HepG2 (cell line): ENCODE data around the gene MKRN2OS. TPM values are rescaled to one million over a fixed set of nuclear protein-coding genes. Genes with fewer than 3 reads are reported as not detected.

Experiments used
- ATAC-seq: fragments of 200-7000 bp; cut with Tn5 transposase; 3 replicates; pipeline ENCODE4 v1.9.1; 2020; ENCODE audit warnings: mild to moderate bottlenecking, moderate library complexity
- Bru-seq: library from RNA; stranded (reverse); fragments of 400-500 nt; gene quantifications from one replicate; lab custom pipeline; 2021; lab: Mats Ljungman, UMichigan
- BruChase-seq, 2 experiments: library from RNA; stranded (reverse); fragments of 400-500 nt; gene quantifications; one replicate each; lab custom pipeline; 2021; lab: Mats Ljungman, UMichigan
- BruUV-seq: library from RNA; stranded (reverse); fragments of 400-500 nt; replicated peaks from 2 replicates; lab custom pipeline; 2021; lab: Mats Ljungman, UMichigan
- CTCF ChIA-PET: fragments of 300-600 bp; formaldehyde crosslinking; extraction: SDS; loops from one replicate; lab custom pipeline; 2021; ENCODE audit warnings: low total read pairs, inconsistent platforms, low intra/inter-chr PET ratio; lab: Yijun Ruan, JAX
- POLR2A ChIA-PET: fragments of 350-600 bp; sonication (Branson Sonifier 250); formaldehyde crosslinking; loops from one replicate; lab custom pipeline; 2020; ENCODE audit warnings: antibody characterized with exemption, inconsistent platforms; lab: Yijun Ruan, JAX
- DNase-seq: peaks from one replicate; pipeline ENCODE4 v3.0.0-alpha.2; 2015; ENCODE audit warnings: low spot score
- FAIRE-seq: peaks from 3 replicates; lab custom pipeline; 2011; peaks lifted over from hg19 to GRCh38; lab: Jason Lieb, UNC
- H2AFZ ChIP-seq: one replicate; pipeline ENCODE4 v1.6.1; 2011; ENCODE audit warnings: low read length, inconsistent platforms
- H3K27ac ChIP-seq: fragments of 300-600 bp; 3 replicates; pipeline ENCODE4 v1.8.0; 2011; ENCODE audit warnings: mixed run types, mild to moderate bottlenecking, mixed read lengths, low read length, inconsistent platforms; ENCODE audit not compliant: insufficient read depth; ENCODE audit errors: extremely low read length
- H3K27me3 ChIP-seq, 2 experiments: fragments of 200-600 bp in 1 of 2; 2 replicates in 1 of 2; 3 replicates in 1 of 2; pipeline versions ENCODE4 v1.6.0 to v1.8.0; 2011; ENCODE audit warnings: low read length in 2 of 2, mild to moderate bottlenecking in 2 of 2, moderate library complexity in 2 of 2, inconsistent platforms in 1 of 2; ENCODE audit not compliant: insufficient read depth in 2 of 2, control insufficient read depth in 1 of 2
- H3K36me3 ChIP-seq, 2 experiments: fragments of 200-600 bp in 1 of 2; replicated peaks in 1 of 2; 2 replicates in 1 of 2; 3 replicates in 1 of 2; pipeline versions ENCODE4 v1.5.1 to v1.8.0; 2011; ENCODE audit warnings: low read length in 2 of 2, inconsistent platforms in 1 of 2; ENCODE audit not compliant: insufficient read depth in 2 of 2, control insufficient read depth in 1 of 2
- H3K4me1 ChIP-seq: 2 replicates; pipeline ENCODE4 v1.5.1; 2012; ENCODE audit warnings: low read length, inconsistent platforms; ENCODE audit not compliant: insufficient read depth
- H3K4me2 ChIP-seq: 2 replicates; pipeline ENCODE4 v1.6.0; 2011; ENCODE audit warnings: low read depth, low read length, inconsistent platforms
- H3K4me3 ChIP-seq, 3 experiments: fragments of 200-600 bp in 1 of 3; sonication (generic), shearing (Covaris generic) in 1 of 3; replicated peaks in 1 of 3; 2 replicates each; pipeline ENCODE4 v1.5.1; 2011 to 2016; ENCODE audit warnings: low read length in 3 of 3, inconsistent platforms in 2 of 3, low read depth in 2 of 3, mild to moderate bottlenecking in 2 of 3, control low read depth in 1 of 3, mixed read lengths in 1 of 3; ENCODE audit not compliant: insufficient read depth in 1 of 3
- H3K79me2 ChIP-seq: one replicate; pipeline ENCODE4 v1.6.1; 2011; ENCODE audit warnings: low read length, inconsistent platforms; ENCODE audit not compliant: insufficient read depth
- H3K9ac ChIP-seq: 2 replicates; pipeline ENCODE4 v1.6.0; 2011; ENCODE audit warnings: mild to moderate bottlenecking, low read depth, low read length, inconsistent platforms; ENCODE audit not compliant: insufficient read depth
- H3K9me3 ChIP-seq: 2 replicates; pipeline ENCODE4 v1.5.1; 2012; ENCODE audit warnings: mild to moderate bottlenecking, low read length
- H4K20me1 ChIP-seq: 2 replicates; pipeline ENCODE4 v1.6.0; 2011; ENCODE audit warnings: inconsistent platforms, mild to moderate bottlenecking, low read length, moderate library complexity; ENCODE audit not compliant: insufficient read depth
- ATF7 ChIP-seq, 2 experiments: fragments of 450-650 bp in 1 of 2; sonication (generic) in 1 of 2; formaldehyde crosslinking in 1 of 2; IDR thresholded peaks; 2 replicates each; pipeline versions ENCODE4 v1.4.0 to v1.6.1; 2016 to 2020; ENCODE audit warnings: antibody characterized with exemption in 1 of 2, mild to moderate bottlenecking in 1 of 2, missing genetic modification reagents in 1 of 2
- ZFP36L2 ChIP-seq: sonication (generic); formaldehyde crosslinking; IDR thresholded peaks from 2 replicates; pipeline ENCODE4 v1.4.0; 2020; ENCODE audit warnings: missing genetic modification reagents
- ZNF431 ChIP-seq: sonication (generic); formaldehyde crosslinking; IDR thresholded peaks from 2 replicates; pipeline ENCODE4 v1.9.0; 2022; ENCODE audit warnings: missing genetic modification reagents, low read depth, mild to moderate bottlenecking, borderline replicate concordance
- WGBS: methylation state at CpG from one replicate; pipeline ENCODE4 v1.1.6; 2017; ENCODE audit warnings: low lambda C conversion rate; 5-methylcytosine and 5-hydroxymethylcytosine counted together
- in situ Hi-C: cut with HindIII; loops from 2 replicates; pipeline ENCODE4 v1.10.0; 2017; ENCODE audit warnings: low pct_unique_long_range_greater_than_20kb; ENCODE audit not compliant: extremely low pct_ligation_motif_present
- intact Hi-C: fragments of 100-400 bp; cut with micrococcal nuclease; formaldehyde crosslinking; loops from one replicate; pipeline ENCODE4 v1.10.0; 2022; ENCODE audit not compliant: unreplicated experiment
- long read RNA-seq, 2 experiments: library from RNA in 1 of 2; library from polyadenylated mRNA in 1 of 2; stranded (forward) in 1 of 2; unstranded in 1 of 2; transcript quantifications; one replicate each; pipeline ENCODE4 v2.0.0, GENCODE V29; 2019 to 2022
- polyA minus RNA-seq, 3 experiments: library from RNA; depleted of rRNA, polyadenylated mRNA; stranded (reverse); fragments of >200 nt; gene quantifications; 2 replicates each; pipeline ENCODE4 v1.2.3, GENCODE V29; 2011; ENCODE audit warnings: low replicate concordance in 1 of 3
- polyA plus RNA-seq, 8 experiments: library from polyadenylated mRNA; depleted of rRNA in 3 of 8; stranded (reverse) in 7 of 8; unstranded in 1 of 8; fragments of >200 nt; fragmentation: Illumina TruSeq in 4 of 8; extraction: Trizol in 4 of 8; gene quantifications; 2 replicates each; pipeline versions ENCODE4 v1.2.1 to v1.2.3, GENCODE V29; 2011 to 2016; ENCODE audit warnings: low read depth in 4 of 8, missing spikeins in 1 of 8, mixed read lengths in 1 of 8; ENCODE audit not compliant: insufficient read depth in 1 of 8
- total RNA-seq, 5 experiments: library from RNA; depleted of rRNA; stranded (reverse); fragments of >200 nt; fragmentation: Illumina TruSeq; extraction: Trizol; gene quantifications; 2 replicates each; pipeline ENCODE4 v1.2.3, GENCODE V29; 2016; ENCODE audit warnings: low read depth in 1 of 5

MKRN2OS gene, protein sequence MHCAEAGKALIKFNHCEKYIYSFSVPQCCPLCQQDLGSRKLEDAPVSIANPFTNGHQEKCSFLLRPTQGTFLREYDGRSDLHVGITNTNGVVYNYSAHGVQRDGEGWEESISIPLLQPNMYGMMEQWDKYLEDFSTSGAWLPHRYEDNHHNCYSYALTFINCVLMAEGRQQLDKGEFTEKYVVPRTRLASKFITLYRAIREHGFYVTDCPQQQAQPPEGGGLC
- not detected in 2 replicates for total RNA-seq (2016; rRNA removed; fragmentation: Illumina TruSeq; extraction: Trizol)
- not detected in 2 replicates for total RNA-seq (2016; cell fraction: cytosol; rRNA removed; fragmentation: Illumina TruSeq; extraction: Trizol; ENCODE audit: low read depth)
- not detected in 2 replicates for total RNA-seq (2016; cell fraction: insoluble cytoplasmic fraction; rRNA removed; fragmentation: Illumina TruSeq; extraction: Trizol)
- total RNA-seq (2016; cell fraction: membrane; rRNA removed; fragmentation: Illumina TruSeq; extraction: Trizol) = not detected in 2 replicates
- total RNA-seq (2016; cell fraction: nucleus; rRNA removed; fragmentation: Illumina TruSeq; extraction: Trizol) = not detected in 2 replicates
- polyA plus RNA-seq (2011; rRNA removed) = not detected in 2 replicates
- 0.08 TPM in 1 of 2 replicates, not detected in the other for polyA plus RNA-seq (2011; cell fraction: cytosol; rRNA removed)
- not detected in 2 replicates for polyA plus RNA-seq (2011; cell fraction: nucleus; rRNA removed)
- 0.17 and 0.24 TPM in 2 replicates for polyA plus RNA-seq (2012)
- polyA plus RNA-seq (2016; cell fraction: cytosol; fragmentation: Illumina TruSeq; extraction: Trizol; ENCODE audit: low read depth) = not detected in 2 replicates
- polyA plus RNA-seq (2016; cell fraction: insoluble cytoplasmic fraction; fragmentation: Illumina TruSeq; extraction: Trizol; ENCODE audit: low read depth) = not detected in 2 replicates
- polyA plus RNA-seq (2016; cell fraction: membrane; fragmentation: Illumina TruSeq; extraction: Trizol; ENCODE audit: low read depth) = not detected in 2 replicates
- not detected in 2 replicates for polyA plus RNA-seq (2016; cell fraction: nucleus; fragmentation: Illumina TruSeq; extraction: Trizol; ENCODE audit: insufficient read depth, low read depth)
- not detected in 2 replicates for polyA minus RNA-seq (2011; rRNA and poly(A)+ RNA removed; ENCODE audit: low replicate concordance)
- polyA minus RNA-seq (2011; cell fraction: cytosol; rRNA and poly(A)+ RNA removed) = not detected in 2 replicates
- polyA minus RNA-seq (2011; cell fraction: nucleus; rRNA and poly(A)+ RNA removed) = not detected in 2 replicates
- percentile 11 among the genes with signal in this experiment for Bru-seq, nascent RNA
- not detected for BruChase-seq, experiment 1, labeled RNA remaining after a 6-hour chase
- BruChase-seq, experiment 2, labeled RNA remaining after a 2-hour chase = not detected
- long read RNA-seq, experiment 1 = 0 reads
- long read RNA-seq, experiment 2 = 0 reads

DNA sequence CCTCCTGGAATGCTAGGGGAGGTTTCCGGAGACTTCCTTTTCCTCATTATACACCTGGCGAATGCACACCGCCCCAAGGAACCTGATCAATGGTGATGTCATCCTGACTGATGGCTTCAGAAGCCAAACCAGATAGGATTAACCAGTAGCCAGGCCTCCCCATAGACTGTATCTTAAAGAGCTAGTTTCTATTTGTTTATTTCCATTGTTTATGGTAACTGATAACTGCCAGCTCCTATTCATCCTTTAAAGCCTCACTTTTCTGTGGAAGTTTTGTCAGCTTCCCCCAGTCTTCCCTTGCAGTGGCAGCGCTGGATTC lies at the start of gene MKRN2OS:
TSS of gene MKRN2OS (minus strand) at position 27 of the 319 bp plus-strand sequence. CDS start 35 bp downstream, outside the sequence.
- 72% methylated on average over 1 of the region's 4 CpGs for WGBS
- CTCF ChIA-PET = no interaction called here
- no peak for FAIRE-seq
- Histone ChIP-seq H3K27me3 (no peaks in the 10 kb centered on the region), H3K4me2 (peak within 1 kb of the TSS; percentile 18; the same call in 1 of the 2 replicates), H3K9ac (no peak within 1 kb of the TSS), H3K9me3 (no peaks in the 10 kb centered on the region), H3K36me3 (0 out of 5 replicates have a peak, but pooled peaks cover 0 to under 1% of the 10 kb centered on the region in 2 experiments), H3K79me2 (no peaks in the 10 kb centered on the region), H3K27ac (no peak within 1 kb of the TSS), H3K4me3 (no peak within 1 kb of the TSS), H3K4me1 (peaks cover 5% of the 10 kb centered on the region; the same call in 1 of the 2 replicates), H2AFZ (no peak within 1 kb of the TSS), H4K20me1 (no peaks in the 10 kb centered on the region)
- no peak for TF ChIP-seq ZFP36L2 (CRISPR knock-in tag)
- no peak for TF ChIP-seq ZNF431 (CRISPR knock-in tag)
- peak; percentile 41; the same call in 1 of the 2 replicates for TF ChIP-seq ATF7 (IDR thresholded peaks at IDR 0.05)
- no peak for TF ChIP-seq ATF7 (CRISPR knock-in tag; IDR thresholded peaks at IDR 0.05)
- DNase-seq = no peak
- intact Hi-C loops (no loop called here), in situ Hi-C loops (no loop called here)
- peak; percentile 37; the same call in 2 of the 3 replicates for ATAC-seq
- BruUV-seq = no TSS peak
- POLR2A ChIA-PET = no interaction called here
